ENCODE data around the gene IFTAP.
"Not testable (repeated sequence)": the region's sequence is repeated elsewhere in the genome, so short reads cannot be mapped to it uniquely, and the experiment has no call there.

The IFTAP gene

DNA sequence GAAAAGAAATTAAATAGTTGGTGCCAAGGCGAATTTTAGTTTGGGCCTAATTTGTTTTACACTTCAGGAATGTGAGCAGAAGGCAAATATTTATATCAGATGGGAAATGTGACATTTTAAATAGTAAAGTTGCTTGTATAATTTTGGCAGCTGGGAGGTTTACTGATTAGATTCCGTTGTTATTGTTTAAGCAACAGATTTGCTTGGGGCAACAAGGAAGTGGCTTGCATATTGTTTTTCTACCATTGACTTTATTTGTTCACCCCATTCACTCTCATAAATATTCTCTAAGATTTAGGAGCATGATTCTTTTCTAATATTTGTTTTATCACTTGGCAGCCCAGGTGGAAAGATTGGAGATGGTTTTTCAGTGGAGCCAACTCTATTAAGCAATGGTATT, 44.3 kb downstream of the IFTAP start:
- DNase-seq (ENCODE audit: low spot score): no peak

DNA sequence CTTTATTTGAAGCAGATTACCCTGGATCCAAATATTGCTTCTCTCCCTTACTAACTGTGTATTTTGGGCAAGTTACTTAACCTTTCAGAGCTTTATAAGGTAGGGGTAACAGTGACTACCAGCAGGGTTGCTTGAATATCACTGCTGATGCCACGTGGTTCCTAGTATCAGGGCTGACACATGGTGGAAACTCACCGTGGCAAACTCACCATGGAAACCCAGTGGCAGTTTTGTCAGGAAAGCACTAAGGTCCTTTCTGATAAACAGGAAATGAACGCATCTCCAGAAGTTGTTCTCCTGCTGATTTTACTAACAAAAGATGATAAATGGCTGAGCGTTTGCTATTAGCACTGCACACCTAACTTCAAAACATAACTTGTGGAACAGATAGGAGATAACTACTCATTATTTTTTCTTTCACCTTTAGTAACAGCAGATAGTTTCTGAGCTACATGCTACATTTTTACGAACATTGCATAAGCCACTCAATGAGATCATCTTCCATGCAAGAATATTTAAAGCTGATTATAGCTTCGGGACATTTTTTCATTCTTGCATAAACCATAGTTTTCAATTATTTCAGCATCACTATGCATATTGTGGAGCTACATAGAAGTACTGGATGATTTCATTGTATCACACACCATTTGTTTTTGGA, 63.4 kb downstream of the IFTAP start:
- DNase-seq (ENCODE audit: low spot score): no peak

DNA sequence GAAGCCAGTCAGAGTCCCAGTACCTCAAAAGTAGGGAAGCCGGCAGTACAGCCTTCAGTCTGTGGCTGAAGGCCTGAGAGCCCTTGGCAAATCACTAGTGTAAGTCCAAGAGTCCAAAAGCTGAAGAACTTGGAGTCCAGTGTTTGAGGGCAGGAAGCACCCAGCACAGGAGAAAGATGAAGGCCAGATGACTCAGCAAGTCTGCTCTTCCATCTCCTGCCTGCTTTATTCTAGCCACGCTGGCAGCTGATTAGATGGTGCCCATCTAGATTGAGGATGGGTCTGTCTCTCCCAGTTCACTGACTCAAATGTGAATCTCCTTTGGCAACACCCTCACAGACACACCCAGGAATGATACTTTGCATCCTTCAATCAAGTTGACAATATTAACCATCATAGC, 67.1 kb downstream of the IFTAP start:
- not testable (repeated sequence) for DNase-seq (ENCODE audit: low spot score)

DNA sequence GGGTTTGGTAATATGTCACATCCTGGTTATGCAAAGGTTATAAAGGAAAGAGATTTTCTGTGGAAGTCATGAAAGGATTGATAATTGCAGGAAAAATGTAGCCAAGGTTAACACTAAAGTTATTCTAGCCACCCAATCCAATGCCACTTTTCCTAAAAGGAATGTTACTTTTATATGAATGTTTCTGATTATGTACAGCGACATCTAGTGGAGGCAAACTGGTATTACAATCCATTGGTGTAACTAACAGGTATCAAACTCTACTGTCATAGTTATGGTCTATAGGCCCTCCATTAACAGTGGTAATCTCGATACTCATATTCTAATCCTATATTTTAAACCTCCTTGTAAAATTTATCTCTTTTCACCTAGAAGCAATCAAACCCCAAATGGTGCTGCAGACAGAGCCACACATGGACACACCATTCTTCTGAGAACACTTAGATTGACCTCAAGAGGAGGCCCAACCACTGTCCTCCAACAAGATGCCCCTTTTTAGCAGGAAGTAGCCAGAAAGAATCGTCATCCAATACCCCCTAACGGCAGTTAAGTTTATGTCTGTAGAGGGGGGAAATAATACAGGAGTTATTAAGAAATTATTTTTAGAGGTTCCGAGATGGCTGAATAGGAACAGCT, 78.6 kb downstream of the IFTAP start:
- no peak for DNase-seq (ENCODE audit: low spot score)

DNA sequence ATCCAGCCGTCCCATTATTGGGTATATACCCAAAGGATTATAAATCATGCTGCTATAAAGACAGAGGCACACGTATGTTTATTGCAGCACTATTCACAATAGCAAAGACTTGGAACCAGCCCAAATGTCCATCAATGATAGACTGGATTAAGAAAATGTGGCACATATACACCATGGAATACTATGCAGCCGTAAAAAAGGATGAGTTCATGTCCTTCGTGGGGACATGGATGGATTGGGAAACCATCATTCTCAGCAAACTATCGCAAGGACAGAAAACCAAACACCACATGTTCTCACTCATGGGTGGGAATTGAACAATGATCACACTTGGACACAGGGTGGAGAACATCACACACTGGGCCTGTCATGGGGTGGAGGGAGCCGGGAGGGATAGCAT, 85.2 kb downstream of the IFTAP start:
- DNase-seq (ENCODE audit: low spot score): not testable (repeated sequence)

DNA sequence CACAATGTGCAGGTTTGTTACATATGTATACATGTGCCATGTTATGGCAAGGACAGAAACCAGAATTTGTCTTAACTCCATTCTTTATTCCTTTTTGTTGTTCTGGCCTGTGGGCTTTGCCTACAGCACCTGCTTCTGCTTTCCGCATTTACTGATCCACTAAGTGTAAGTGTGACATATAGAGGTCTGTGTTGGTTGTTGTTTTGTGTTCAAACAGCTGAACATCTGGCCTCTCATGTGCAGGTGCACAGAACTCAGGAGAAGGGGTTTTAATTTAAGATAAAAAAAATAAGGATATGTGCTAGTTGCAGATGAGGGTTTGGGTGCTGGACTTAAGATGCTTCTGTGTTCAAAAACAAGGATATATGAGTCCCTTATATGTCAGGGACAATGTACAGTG, 89.5 kb downstream of the IFTAP start:
- no peak for DNase-seq (ENCODE audit: low spot score)

DNA sequence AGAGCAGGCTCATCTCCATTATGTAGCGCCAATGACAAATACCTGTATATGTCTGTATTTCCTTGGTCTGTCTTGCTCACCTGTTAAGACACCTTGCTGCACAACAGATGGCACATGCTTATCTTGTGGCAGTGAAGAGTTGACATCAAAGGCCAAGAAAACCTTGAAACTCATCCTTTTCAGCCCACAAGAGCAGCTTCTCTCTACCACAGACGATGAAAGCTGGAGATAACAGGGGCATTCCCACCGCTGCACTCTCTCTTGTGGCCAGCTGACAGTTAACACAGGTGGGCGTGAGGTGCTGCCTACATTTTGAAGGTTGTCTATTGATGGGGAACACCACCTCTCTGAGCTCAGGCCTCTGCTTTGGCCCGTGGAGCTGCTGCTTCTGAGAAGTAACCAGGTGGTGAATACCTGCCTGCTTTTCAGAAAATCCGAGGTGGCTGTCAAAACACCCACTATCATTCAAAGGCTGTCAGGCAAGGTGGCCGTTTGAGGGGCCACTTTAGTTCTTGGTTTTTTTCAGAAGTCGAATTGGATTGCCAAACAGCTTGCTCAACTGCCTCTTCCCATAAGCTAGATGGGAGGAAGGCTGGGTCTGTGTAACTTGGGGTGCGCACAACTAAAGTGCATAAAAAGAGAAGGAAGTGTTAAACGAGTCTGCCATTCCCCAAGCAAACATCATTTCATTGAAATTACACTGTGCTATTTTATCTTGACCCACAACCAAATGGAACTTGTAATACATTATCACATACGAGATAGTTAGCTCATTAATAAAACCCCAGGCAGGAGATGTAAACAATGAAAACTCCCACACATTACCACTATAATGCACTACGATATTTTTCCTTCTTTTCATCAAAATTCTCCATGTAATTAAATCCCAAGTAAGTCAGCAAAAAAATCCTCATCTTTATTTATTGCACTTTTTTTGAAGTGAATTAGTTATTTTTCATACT, 90.8 kb downstream of the IFTAP start:
- no peak for DNase-seq (ENCODE audit: low spot score)

DNA sequence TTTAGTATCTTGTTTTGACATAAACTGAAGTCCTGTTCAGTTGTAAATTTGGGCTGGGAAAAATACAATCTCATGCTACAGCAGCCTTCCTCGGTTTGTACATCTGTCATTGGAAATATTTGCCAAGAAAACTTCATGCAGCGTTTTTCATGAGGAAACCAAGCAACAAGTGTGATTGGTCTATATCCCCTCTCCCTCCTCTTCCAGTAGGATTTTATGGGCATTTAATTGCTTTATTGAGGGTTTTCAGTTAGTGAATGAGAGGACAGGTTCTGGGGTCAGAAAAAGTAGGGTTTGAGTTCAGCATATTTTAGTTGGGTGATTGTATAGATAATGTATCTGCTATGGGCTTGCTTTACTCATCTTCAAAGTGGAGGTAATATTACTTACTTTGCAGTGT, 93.8 kb downstream of the IFTAP start:
- DNase-seq (ENCODE audit: low spot score): no peak

DNA sequence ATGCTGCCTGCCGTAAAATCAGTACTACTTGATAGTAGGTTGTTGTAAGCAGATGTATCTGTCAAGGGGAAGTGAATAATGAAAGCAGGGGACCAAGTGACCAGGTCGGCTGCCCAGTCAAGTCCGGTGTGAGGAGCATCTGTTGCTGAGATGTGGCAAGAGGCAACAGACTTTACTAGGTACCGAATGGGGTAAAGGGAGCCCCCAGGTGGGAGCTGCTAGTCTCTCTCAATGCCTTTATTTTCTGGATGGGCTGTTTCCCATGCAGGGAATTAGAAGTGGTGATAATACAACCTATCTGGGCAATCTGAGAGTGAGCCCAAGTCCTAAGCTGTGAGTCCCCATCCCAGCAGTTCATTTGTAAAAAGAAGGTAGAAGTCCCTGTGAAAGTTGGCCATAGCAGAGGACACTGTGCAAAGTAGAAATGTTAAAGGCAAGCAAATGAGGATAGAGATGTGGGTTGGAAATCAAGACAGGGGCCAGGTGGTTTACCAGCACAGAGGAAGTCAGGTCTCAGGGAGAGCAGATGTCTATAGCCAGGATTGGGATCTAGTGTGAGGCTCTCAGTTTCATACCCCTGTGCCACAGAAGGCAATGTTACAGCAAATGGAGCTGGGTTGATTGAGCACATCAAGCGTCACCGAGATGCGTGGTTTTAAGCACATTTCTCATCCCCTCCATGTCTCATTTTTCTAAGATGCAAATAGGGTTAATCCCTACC, 94.4 kb downstream of the IFTAP start:
- DNase-seq (ENCODE audit: low spot score): no peak

DNA sequence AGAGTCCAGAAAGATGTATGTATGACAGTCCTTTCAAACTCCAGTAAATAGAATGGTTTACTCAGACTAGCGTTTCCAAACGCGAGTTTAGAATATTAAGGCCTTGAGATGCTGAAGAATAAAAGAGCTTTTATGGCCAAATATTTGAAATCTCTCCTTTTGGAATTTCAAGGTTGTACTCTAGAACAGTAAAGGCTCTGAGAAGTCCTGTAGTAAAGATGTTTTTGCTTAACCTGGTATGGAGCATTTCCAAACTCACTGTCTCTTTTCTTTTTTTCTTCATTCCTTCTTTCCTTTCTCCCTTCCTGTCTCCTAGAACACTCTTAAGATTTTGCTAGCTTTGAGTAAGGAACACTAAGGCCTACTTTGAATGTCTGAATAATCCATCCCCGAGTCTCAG, 95.1 kb downstream of the IFTAP start:
- DNase-seq (ENCODE audit: low spot score): no peak

DNA sequence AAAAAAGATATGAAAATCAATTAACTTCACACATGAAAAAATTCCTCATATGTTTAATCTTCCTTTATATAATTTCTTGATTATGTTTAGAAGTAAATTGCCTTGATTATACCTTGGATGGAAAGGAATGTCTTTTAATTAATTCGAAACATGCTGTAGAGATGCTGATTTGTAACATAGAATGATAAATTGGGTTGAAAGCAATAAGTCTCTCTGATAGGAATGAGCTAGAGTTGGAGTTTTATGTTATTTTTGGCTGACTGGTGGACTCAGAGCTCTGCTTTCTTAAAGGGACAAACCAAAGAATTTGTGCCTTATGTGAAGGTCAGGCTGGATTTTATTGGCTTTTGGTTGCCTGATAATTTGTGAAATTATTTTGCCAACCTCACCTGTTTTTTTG, 98.4 kb downstream of the IFTAP start:
- no peak for DNase-seq (ENCODE audit: low spot score)

DNA sequence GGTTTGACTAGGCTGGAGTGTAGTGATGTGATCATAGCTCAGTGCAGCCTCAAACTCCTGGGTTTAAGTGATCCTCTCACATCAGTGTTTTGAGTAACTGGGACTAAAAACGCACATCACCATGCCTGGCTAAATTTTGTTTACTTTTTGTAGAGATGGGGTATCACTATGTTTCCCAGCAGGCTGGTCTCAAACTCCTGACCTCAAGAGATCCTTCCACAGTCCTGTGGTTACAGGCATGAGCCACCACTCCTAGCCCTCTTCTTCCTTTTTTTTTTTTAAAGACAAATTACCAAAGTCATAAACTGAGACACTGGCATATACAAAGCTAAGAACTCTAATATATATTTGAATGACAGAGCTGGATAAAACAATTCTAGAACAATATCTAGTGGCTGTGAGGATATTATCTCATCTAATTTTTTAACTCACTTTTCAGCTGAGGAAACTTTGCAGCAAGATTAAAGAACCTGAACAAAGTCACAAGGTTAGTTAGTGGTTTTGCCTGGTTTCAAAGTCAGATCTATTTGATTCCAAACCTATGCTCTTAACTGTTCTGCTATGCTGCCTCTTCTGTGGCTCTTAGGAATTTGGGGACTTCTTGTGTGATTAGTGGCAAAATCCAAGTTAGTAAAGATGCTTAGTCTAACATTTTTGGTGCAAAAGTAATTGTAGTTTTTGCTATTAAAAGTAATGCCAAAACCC, 99.0 kb downstream of the IFTAP start:
- no peak for DNase-seq (ENCODE audit: low spot score)

DNA sequence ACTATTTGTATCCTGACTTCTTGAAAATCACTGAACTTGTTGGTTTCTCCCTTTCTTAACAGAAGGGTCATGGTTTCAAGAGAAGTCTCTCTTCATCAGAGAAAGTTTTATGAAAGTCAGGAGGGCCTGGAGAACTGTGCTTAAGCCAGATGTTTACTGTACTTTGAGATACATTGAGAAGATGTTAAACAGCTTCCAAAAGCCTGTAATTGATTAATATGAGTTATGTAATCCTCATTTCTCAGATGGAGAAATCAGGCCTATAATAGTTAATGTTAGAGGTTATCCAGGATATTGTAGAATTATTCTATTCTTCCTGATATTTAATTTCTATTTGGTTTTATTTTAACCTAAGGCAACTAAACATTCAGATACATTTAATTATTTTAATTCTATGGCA, 100.8 kb downstream of the IFTAP start:
- DNase-seq (ENCODE audit: low spot score): no peak

DNA sequence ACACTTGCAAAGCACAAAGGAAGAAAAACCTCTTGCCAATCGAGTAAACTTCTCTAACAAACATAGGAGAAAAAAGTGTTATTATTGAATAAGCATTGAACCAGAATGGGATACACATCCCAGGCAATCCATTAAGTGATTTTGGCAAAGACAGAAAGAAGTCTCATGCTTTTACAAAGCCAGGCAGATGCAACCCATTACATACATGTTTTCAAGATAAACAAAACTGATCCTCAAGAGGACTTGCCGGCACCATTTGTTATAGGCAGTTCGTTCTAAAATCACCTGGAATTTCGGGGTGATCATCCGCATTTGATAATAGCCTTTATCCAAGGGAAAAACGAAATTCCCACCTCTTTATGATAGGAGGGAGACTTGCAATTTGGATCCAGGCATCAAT, 101.3 kb downstream of the IFTAP start:
- DNase-seq (ENCODE audit: low spot score): no peak

DNA sequence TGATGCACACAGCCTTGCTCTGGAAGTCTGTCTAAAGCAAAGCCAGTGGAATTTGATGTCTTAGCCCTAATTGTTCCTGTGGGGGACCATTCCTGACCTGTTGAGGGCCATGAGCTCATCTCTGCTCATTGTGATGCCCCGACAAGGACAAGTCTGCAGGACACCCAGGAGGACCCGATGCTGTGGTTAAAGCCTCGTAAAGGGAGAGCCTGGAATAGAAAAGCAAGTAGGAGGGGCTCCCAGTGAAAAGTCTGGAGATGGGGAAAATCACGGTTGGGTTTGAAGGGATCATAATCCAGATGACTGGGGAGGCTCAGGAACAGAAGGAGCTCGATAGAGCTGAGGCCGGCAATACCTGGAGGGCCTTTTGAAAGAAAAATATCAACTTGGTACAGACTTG, 102.2 kb downstream of the IFTAP start:
- no peak for DNase-seq (ENCODE audit: low spot score)

DNA sequence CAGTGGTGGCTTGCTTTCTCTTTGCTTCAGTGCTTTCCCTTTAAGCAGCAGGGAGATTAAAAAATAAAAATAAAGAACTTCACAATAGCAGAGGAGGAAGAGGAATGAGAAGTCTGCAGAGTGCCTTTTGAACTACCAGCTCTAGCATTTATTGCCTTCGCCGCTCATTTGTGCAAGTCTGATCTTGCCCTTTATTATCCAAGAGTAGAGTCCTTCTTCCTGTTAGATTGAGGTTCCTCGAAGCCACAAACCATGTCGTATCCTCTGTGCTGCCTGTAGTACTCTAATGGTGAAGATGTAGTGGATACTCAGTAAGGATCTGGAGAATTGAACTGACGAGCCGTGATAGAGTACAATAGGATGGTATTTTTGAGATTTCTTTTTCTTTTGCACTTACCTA, 105.0 kb downstream of the IFTAP start:
- no peak for DNase-seq (ENCODE audit: low spot score)

DNA sequence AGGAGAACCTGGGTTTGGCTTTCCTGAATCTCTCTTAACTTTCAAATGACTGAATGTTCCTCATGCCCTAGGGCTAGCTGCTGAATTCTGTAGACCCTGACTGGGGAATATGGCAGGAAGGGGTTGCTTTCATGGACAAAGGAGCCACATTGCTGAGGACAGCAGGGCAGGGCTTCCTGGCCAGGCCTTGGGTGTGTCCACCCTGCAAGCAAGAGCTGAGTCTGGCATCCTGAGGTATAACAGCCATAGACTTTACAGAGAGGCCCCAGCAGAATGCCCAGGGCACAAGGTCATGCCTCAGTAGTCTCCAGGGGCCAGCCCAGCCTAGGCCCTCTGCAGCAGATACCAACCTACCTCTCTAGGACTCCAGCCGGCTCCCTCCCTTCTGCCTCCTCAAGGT, 105.9 kb downstream of the IFTAP start:
- no peak for DNase-seq (ENCODE audit: low spot score)

DNA sequence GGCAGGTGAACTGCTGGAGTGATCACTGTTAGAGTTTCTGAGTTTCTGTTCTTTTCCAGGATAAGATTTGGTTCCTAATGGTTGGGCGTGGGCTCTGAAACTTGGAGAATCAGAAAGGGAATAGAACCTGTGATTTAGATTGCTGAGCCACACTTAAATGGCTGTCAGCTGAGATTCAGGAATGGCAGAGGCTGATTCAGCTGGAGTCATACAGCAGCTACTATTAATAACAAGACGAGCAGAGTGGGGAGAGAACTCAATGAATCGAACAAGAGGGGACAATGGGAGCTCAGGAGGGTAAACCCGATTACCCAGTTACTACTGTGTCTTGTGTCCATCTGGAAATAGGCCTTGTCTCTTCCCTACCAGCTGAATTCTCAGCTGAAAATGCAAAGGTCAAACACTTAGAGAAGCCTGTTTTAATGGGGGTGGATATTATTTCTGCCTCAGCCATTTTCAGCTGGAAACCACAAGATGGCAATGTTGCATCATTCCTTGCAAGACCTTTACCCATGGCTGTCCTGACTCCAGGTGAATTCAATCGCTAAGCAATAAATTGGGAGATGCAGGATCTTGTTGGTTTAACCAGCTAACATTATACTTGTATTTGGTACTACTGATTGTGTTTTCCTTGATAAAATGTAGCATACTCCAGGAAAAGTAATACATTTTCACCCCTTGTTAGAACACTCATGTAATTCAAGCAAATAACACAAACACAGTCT, 108.2 kb downstream of the IFTAP start:
- DNase-seq (ENCODE audit: low spot score): peak; percentile 55

DNA sequence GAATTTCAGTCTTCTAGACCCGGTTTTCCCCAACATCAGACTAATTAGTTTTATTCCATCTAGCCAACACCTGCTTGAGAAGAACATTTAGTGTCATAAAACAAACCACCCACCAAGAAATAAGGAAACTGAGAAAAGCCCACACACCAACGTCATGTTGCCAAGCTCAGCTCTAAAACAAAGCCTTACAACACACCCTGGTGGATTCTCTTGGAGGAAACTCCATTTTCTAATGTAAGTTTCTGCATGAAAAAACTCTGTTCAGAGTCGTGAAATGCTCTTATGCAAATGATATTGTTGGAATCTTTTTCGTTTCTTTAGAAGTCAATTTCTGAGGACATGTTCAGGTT, 108.7 kb downstream of the IFTAP start:
- no peak for DNase-seq (ENCODE audit: low spot score)

Measured in ecto neural progenitor cell (in vitro differentiated cells).